Measurements from ENCODE around the gene PRXL2C.

PRXL2C gene

DNA sequence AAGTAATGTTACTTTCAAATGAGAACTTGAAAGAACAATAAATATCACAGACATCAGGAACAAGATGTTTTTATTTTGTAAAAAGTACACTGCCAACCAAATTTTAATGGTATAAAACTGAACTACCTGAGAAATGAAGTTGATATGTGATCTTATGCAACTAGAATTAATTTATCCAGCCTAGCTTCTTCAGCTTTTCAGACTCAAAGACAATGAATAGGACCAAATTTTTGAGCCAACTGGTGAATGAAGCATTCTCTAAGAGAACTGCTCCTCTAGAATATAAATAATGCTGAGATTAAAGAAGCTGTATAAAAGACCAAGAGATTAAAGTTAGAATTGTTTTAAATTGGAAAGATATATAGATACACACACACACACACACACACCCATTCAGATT, 45.4 kb downstream of the PRXL2C start:
- DNase-seq, result no peak

DNA sequence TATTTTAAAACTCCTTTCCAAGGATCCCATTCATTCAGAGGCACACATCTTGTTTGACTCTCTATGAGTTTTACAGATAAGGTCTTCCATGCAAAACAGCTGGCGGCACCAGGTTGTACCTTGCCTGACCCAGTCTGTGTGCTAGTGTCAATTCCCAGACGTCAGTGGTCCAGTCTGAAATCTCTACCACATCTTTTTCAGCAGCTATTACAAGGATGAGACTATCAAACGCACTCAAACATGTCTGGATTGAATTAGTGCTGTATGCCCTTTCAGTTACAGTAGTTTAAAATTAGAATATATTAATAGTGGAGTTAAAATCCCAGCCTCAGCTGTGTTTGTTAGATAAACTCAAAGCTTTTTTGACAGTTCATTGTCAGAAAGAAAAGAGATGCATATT, 47.1 kb downstream of the PRXL2C start:
- no peak for DNase-seq

DNA sequence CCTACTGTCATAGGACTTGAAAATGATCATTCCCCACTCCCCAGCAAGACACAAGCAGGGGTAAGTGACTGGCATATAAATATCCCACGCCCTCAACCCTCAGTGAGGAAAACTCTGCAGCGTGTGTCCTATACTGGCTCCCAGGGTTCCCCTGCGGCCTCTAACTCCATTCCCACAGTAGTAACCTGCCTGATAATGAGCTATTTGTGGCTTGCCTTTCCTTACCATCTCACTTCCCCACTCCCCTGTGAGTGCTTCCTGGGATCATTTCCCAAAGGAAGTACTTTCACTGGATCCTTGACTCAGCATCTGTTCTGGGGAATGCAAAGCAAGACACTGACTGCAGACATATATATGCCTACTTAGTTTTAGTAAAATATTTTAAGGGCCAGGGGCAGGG, 49.8 kb downstream of the PRXL2C start:
- no peak for DNase-seq

DNA sequence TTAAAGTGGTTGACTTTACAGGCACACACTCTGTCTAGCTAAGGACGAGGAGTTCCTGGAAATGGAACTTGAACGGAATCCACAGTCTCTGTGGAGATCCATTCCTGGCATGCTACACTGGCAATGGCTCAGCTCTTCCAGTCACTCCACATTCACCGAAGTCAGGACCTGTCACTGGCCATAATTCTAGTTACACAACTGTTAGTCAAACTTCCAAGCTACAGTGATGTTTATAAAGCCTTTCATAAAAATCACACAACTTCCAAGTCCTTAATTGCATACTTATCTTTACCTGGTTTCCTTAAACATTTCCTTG, 51.2 kb downstream of the PRXL2C start:
- no peak for DNase-seq

DNA sequence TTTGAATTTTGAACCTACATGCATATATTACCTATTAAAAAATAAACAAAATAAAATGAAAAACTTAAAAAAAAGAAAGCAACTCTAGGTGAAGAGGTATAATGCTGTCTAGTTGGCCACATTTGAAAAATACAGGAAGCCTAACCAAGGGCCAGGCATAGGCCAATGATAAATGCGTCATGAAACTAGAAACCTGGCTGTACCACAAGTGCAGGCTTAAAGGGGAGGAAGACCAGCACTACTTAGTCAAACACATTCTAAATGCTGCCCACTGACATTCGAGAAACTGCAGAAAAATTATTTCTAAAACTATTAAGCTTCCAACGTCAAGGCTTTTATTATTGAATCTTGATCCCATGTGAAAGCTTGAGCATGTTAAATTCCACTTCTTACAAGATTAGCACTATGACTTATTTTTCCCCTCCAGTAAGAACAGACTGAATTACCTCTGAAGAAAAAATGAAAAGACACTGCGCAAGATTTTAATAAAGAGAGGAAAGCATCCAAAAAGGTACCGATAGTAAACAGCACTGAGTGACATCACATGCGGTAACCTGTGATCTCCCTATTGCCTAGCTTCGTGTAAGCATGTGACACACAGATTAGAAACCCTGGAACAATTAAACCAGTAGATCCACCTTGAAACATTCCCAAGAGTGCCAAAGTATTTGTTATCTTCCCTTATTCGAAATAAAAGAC, 51.7 kb downstream of the PRXL2C start:
- DNase-seq, result no peak

DNA sequence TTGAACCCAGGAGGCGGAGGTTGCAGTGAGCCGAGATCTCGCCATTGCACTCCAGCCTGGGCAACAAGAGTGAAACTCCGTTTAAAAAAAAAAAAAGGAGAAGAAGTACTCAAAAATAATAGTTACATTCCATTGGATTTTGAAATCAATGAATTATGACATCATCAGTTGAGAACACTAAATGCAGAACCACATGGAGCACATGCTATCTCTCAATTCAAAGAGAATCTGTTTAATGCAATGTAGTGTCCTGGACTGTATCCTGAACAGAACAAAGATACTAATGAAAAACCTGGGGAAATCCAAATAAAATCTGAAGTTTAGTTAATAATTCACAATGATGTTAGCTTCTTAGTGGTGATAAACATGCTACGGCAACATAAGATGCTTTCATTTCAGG, 55.8 kb downstream of the PRXL2C start:
- peak; percentile 28 for DNase-seq

DNA sequence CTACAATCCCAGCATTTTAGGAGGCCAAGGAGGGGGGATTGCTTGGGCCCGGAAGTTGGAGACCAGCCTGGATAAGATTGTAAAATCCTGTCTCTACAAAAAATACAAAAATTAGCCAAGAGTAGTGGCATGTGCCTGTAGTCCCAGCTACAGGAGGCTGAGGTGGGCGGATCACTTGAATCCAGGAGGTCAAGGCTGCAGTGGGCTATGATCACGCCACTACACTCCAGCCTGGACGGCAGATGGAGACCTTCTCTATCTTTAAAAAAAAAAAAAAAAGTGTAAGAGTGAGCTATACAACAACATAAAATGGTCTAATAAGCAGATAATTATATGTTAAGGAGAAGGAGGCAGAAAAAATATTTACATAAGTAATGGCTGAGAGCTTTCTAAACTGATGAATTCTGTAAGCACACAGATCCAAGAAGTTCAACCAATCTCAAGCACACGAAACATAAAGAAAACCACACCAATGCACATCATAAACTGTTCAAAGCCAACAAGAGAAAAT, 58.5 kb downstream of the PRXL2C start:
- DNase-seq, result no peak
